SU-DHL-6 (cell line): ENCODE data around the gene COL20A1.

ENCODE experiments used
- EZH2phosphoT487 ChIP-seq: fragments of 200-600 bp; sonication (generic), shearing (Covaris generic); conservative IDR thresholded peaks from 2 replicates; pipeline ENCODE4 v1.6.1; 2018; ENCODE audit warnings: mild to moderate bottlenecking, antibody characterized with exemption, low read length, moderate library complexity, mixed read lengths
- TF ChIP-seq, protein P1 (sequence below): fragments of 200-600 bp; sonication (generic); IDR thresholded peaks from one replicate; pipeline ENCODE4 v1.5.1; 2017; ENCODE audit warnings: antibody characterized with exemption, mild to moderate bottlenecking, low read length, moderate library complexity; ENCODE audit not compliant: insufficient read depth, poor library complexity, severe bottlenecking

DNA sequence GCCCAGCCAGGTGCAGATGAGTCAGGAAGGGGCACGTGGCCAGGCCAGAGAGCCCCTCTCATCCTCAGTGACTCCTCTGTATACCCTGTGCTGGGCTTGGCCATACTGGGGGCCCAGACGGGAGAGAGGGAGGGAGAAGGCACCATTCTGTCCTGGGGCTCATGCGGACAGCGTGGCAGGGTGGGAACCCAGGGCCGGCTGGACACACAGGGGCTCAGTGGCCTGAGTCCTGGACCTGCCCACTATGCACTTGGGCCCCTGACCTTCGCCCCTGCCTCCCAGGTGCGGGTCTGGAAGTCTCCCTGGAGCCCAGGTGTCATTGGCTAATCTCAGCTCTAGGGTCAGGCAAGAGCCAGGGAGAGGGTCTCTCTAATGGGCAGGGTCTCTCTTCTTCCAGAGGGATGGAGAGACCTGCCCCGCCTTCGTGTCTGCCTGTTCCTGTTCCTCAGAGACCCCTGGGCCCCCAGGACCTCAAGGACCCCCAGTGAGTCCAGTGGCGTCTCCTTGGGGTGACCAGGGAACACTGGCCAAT is 27.7 kb downstream of the COL20A1 start:
- TF ChIP-seq, protein P1, sequence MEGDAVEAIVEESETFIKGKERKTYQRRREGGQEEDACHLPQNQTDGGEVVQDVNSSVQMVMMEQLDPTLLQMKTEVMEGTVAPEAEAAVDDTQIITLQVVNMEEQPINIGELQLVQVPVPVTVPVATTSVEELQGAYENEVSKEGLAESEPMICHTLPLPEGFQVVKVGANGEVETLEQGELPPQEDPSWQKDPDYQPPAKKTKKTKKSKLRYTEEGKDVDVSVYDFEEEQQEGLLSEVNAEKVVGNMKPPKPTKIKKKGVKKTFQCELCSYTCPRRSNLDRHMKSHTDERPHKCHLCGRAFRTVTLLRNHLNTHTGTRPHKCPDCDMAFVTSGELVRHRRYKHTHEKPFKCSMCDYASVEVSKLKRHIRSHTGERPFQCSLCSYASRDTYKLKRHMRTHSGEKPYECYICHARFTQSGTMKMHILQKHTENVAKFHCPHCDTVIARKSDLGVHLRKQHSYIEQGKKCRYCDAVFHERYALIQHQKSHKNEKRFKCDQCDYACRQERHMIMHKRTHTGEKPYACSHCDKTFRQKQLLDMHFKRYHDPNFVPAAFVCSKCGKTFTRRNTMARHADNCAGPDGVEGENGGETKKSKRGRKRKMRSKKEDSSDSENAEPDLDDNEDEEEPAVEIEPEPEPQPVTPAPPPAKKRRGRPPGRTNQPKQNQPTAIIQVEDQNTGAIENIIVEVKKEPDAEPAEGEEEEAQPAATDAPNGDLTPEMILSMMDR = no peak
- TF ChIP-seq EZH2phosphoT487 = no peak
